ENCODE measurements around the gene OR6P1. TPM values are rescaled to one million over a fixed set of nuclear protein-coding genes. Genes with fewer than 3 reads are reported as not detected.

OR6P1 gene
- total RNA-seq, 1 donor from 2014 or later: not detected

- intact Hi-C loops (cut with micrococcal nuclease): no loop called here
Measured at GRCh38 chr1:158520955-158521665, 49.3 kb downstream of the OR6P1 start.

GRCh38 chr1:158520021-158520420 is 50.4 kb downstream of the OR6P1 start:
- DNase-seq: no peak
- ATAC-seq: no peak
- intact Hi-C loops (cut with micrococcal nuclease): no loop called here

More at GRCh38 chr1:158520955-158521665, 49.3 kb downstream of the OR6P1 start:
- ATAC-seq (no peak), DNase-seq (no peak)

GRCh38 chr1:158516966-158517365 is 53.4 kb downstream of the OR6P1 start:
- no peak for DNase-seq
- ATAC-seq: no peak
- intact Hi-C loops (cut with micrococcal nuclease): no loop called here

Other genes with a start within 250 kb of the OR6P1 start
- gene CD1B, start 239.0 kb downstream of the OR6P1 start, total RNA-seq: not detected
- 0.50 TPM for gene CD1E, start 216.7 kb downstream of the OR6P1 start, total RNA-seq
- gene OR10T2, start 171.1 kb downstream of the OR6P1 start, total RNA-seq: not detected
- gene OR10K2, start 144.3 kb downstream of the OR6P1 start, total RNA-seq: not detected
- not detected for gene OR10K1, start 108.7 kb downstream of the OR6P1 start, total RNA-seq
- gene OR10R2, start 98.4 kb downstream of the OR6P1 start, total RNA-seq: not detected
- gene OR6Y1, start 16.2 kb downstream of the OR6P1 start, total RNA-seq: not detected
- gene OR10X1, start 9.3 kb upstream of the OR6P1 start, total RNA-seq: not detected
- not detected for gene OR10Z1, start 34.7 kb upstream of the OR6P1 start, total RNA-seq
- not detected for gene SPTA1, start 116.1 kb upstream of the OR6P1 start, total RNA-seq
- gene OR6K2, start 130.1 kb upstream of the OR6P1 start, total RNA-seq: not detected
- gene OR6K3, start 150.1 kb upstream of the OR6P1 start, total RNA-seq: not detected
- gene OR6K6, start 184.1 kb upstream of the OR6P1 start, total RNA-seq: not detected
- gene OR6N1, start 201.6 kb upstream of the OR6P1 start, total RNA-seq: not detected
- not detected for gene OR6N2, start 210.6 kb upstream of the OR6P1 start, total RNA-seq